Tibial artery (tissue), 4 donors: Measurements from ENCODE around the gene PHKG1.

Source experiments
- DNase-seq, 2 donors: peaks; one replicate each; pipeline ENCODE4 v3.0.0-alpha.2; 2019
- H3K27ac ChIP-seq, 2 donors: fragments of 200-600 bp; sonication (generic) in 1 of 2; 1 replicate in 1 of 2; 2 replicates in 1 of 2; pipeline ENCODE4 v1.5.1; 2018 to 2019; ENCODE audit warnings: mild to moderate bottlenecking in 1 of 2
- H3K27me3 ChIP-seq, 2 donors: fragments of 200-600 bp; sonication (generic) in 1 of 2; one replicate each; pipeline versions ENCODE4 v1.5.1 to v1.6.0; 2016 to 2019
- H3K36me3 ChIP-seq, 3 donors: fragments of 200-600 bp; sonication (generic) in 2 of 3; one replicate each; pipeline ENCODE4 v1.5.1; 2016 to 2019; ENCODE audit warnings: mild to moderate bottlenecking in 2 of 3
- H3K4me1 ChIP-seq, 4 donors: fragments of 200-600 bp; sonication (generic) in 2 of 4; 1 replicate in 3 of 4; 2 replicates in 1 of 4; pipeline ENCODE4 v1.5.1; 2016 to 2019
- H3K4me3 ChIP-seq, 2 donors: fragments of 200-600 bp; sonication (generic) in 1 of 2; 1 replicate in 1 of 2; 2 replicates in 1 of 2; pipeline ENCODE4 v1.5.1; 2018 to 2019; ENCODE audit warnings: mild to moderate bottlenecking in 2 of 2
- H3K9me3 ChIP-seq, 3 donors: fragments of 200-600 bp; sonication (generic) in 1 of 3; one replicate each; pipeline ENCODE4 v1.5.1; 2016 to 2019
- CTCF ChIP-seq, 2 experiments: fragments of 200-600 bp in 1 of 2; fragments of 450-650 bp in 1 of 2; IDR thresholded peaks; one replicate each; pipeline ENCODE4 v1.5.1; 2017 to 2019; ENCODE audit warnings: antibody characterized with exemption in 2 of 2, mild to moderate bottlenecking in 1 of 2, moderate library complexity in 1 of 2
- intact Hi-C: fragments of 100-400 bp; cut with DNase I; formaldehyde crosslinking; loops from one replicate; pipeline ENCODE4 v1.15.0; 2023; ENCODE audit warnings: low total_unique reads

PHKG1 gene

GRCh38 chr7:56063882-56064625 is 28.7 kb downstream of the PHKG1 start, which contains the start of gene SUMF2:
TSS of gene SUMF2 (plus strand) at chr7:56064286. CDS start at chr7:56064312, 26 bp downstream.
- peak within 1 kb of the TSS; percentile 91 for H3K27ac ChIP-seq

DNA sequence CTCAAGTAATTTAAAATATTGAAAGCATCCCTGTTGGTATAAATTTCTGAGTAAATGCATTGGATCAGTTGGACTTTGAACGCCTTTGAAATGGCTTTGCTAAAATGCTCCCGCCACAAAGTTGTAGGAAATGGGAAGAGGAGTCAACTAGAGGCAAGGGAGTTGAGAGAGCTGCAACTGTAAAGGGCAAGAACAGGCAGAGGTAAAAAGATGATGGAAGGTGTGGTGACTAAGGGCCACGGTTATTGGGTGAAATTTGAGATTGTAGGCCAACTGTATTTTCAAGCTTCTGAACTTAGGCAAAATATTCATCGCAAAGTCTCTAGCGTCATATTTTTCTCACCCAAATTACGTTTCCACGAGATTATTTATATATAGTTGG is 29.3 kb downstream of the PHKG1 start:
- TF ChIP-seq CTCF (IDR thresholded peaks at IDR 0.05), result no peak
- peak overlapping the region; percentile 91 for H3K27ac ChIP-seq
- H3K36me3 ChIP-seq, result peaks cover 38 to 48% (median 44%) of the 10 kb centered on the region in 3 donors
- no peaks in the 10 kb centered on the region for H3K27me3 ChIP-seq
- DNase-seq, result no peak
- intact Hi-C loops, result no loop called here
- no peaks in the 10 kb centered on the region for H3K9me3 ChIP-seq
- H3K4me1 ChIP-seq, result peaks cover 0 to 18% (median 2%) of the 10 kb centered on the region in 4 donors
- H3K4me3 ChIP-seq, result peak overlapping the region; percentile 77 to 95

More at GRCh38 chr7:56063882-56064625, 28.7 kb downstream of the PHKG1 start, which contains the start of gene SUMF2:
- peaks cover 38 to 48% (median 44%) of the 10 kb centered on the region in 3 donors for H3K36me3 ChIP-seq
- peak within 1 kb of the TSS; percentile 77 to 95 for H3K4me3 ChIP-seq
- peaks cover 0 to 18% (median 2%) of the 10 kb centered on the region in 4 donors for H3K4me1 ChIP-seq
- intact Hi-C loops, result loop anchor here (2.0 kb wide), 1 partner anchor 13 kb away; the partner anchor contains the start of genes CCT6A and PSPH
- TF ChIP-seq CTCF (IDR thresholded peaks at IDR 0.05), result peak in 1 of 2 experiments; percentile 21
- H3K27me3 ChIP-seq, result no peaks in the 10 kb centered on the region
- peak; percentile 89 to 96 for DNase-seq
- H3K9me3 ChIP-seq, result no peaks in the 10 kb centered on the region

DNA sequence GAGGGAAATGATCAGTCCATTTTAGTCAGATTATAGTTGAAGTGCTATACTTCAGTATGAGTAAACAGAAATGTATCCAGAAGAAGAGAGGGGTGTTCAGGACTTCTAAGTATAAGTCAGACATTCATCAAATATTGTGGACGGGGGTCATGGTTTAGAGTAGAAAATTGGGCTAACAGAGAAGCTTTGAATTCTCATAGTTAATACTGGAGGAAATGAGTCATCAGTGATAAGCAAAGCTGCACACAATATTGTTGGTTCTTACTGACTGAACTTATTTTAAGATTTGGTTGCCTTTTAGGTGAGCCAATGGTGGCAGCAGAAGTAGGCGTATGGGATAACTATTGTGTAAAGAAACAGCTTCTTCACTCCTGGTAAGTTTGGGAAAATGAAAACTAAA is 30.4 kb downstream of the PHKG1 start:
- no peaks in the 10 kb centered on the region for H3K9me3 ChIP-seq
- peak overlapping the region in 1 of 2 donors; percentile 91 for H3K27ac ChIP-seq
- no peak for DNase-seq
- TF ChIP-seq CTCF (IDR thresholded peaks at IDR 0.05), result no peak
- H3K4me1 ChIP-seq, result peaks cover 0 to 18% (median 2%) of the 10 kb centered on the region in 4 donors
- no peak overlapping the region for H3K4me3 ChIP-seq
- H3K36me3 ChIP-seq, result peaks cover 47 to 55% (median 54%) of the 10 kb centered on the region in 3 donors
- intact Hi-C loops, result no loop called here
- H3K27me3 ChIP-seq, result no peaks in the 10 kb centered on the region

DNA sequence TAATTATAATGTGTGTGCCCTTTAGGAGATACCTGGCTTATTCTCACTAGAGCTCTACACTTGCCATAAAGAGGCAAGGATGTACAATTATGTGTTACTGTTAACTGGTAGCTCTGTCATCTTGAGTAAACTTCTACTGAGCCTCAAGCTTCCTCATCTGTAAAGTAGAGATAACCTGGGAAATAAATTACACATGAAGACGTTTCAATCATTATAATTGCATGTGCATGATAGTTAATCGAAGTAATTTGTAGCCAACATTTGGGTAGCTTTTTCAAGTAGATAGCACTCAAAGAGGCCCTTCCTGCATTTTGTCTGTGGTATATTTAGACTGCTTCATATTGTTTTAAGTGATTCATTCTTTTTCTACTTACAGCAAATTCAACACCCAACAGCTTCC is 38.8 kb downstream of the PHKG1 start:
- TF ChIP-seq CTCF (IDR thresholded peaks at IDR 0.05), result no peak
- no peaks in the 10 kb centered on the region for H3K9me3 ChIP-seq
- no peak overlapping the region for H3K27ac ChIP-seq
- intact Hi-C loops, result loop anchor here (5.0 kb wide), 1 partner anchor 167 kb away; the partner anchor contains the start of gene ZNF713
- peaks cover 0 to 29% (median 13%) of the 10 kb centered on the region in 4 donors for H3K4me1 ChIP-seq
- no peak for DNase-seq
- H3K4me3 ChIP-seq, result no peak overlapping the region
- peaks cover 50 to 63% (median 61%) of the 10 kb centered on the region in 3 donors for H3K36me3 ChIP-seq
- no peaks in the 10 kb centered on the region for H3K27me3 ChIP-seq

- Histone ChIP-seq H3K27ac (no peak overlapping the region), H3K9me3 (no peaks in the 10 kb centered on the region), H3K27me3 (no peaks in the 10 kb centered on the region), H3K4me1 (peaks cover 0 to 29% (median 13%) of the 10 kb centered on the region in 4 donors), H3K36me3 (peaks cover 44 to 56% (median 55%) of the 10 kb centered on the region in 3 donors), H3K4me3 (no peak overlapping the region)
- no peak for TF ChIP-seq CTCF (IDR thresholded peaks at IDR 0.05)
- intact Hi-C loops, result loop anchor here (5.0 kb wide), 1 partner anchor 166 kb away; the partner anchor contains the start of gene ZNF713
- no peak for DNase-seq
These were observed 39.4 kb downstream of the PHKG1 start for GRCh38 chr7:56053379-56053778.
